Right lobe of liver (tissue), 6 donors: Measurements from ENCODE around the gene LARP4B. TPM values are rescaled to one million over a fixed set of nuclear protein-coding genes. Genes with fewer than 3 reads are reported as not detected.

Source experiments
- ATAC-seq, 4 donors: fragments of 200-7000 bp; cut with Tn5 transposase; one replicate each; pipeline ENCODE4 v1.9.1; 2020; ENCODE audit warnings: mild to moderate bottlenecking in 4 of 4, moderate library complexity in 4 of 4
- DNase-seq, 3 donors: peaks; one replicate each; pipeline ENCODE4 v3.0.0-alpha.2; 2020
- H3K27ac ChIP-seq, 3 donors: fragments of 200-600 bp; one replicate each; pipeline ENCODE4 v1.8.0; 2022
- H3K27me3 ChIP-seq, 2 donors: fragments of 200-600 bp; one replicate each; pipeline ENCODE4 v1.8.0; 2022
- H3K36me3 ChIP-seq, 4 donors: fragments of 200-600 bp; sonication (generic) in 1 of 4; one replicate each; pipeline versions ENCODE4 v1.5.1 to v1.8.0; 2017 to 2022; ENCODE audit warnings: control low read depth in 1 of 4
- H3K4me1 ChIP-seq, 4 donors: fragments of 200-600 bp; sonication (generic) in 1 of 4; one replicate each; pipeline versions ENCODE4 v1.5.1 to v1.8.0; 2017 to 2022; ENCODE audit warnings: control low read depth in 1 of 4
- H3K4me3 ChIP-seq, 3 donors: fragments of 200-600 bp; one replicate each; pipeline ENCODE4 v1.8.0; 2022
- H3K9me3 ChIP-seq, 4 donors: fragments of 200-600 bp; sonication (generic) in 1 of 4; one replicate each; pipeline versions ENCODE4 v1.5.1 to v1.8.0; 2017 to 2022; ENCODE audit warnings: control low read depth in 1 of 4
- POLR2A ChIP-seq: fragments of 450-650 bp; IDR thresholded peaks from one replicate; pipeline ENCODE4 v1.6.1; 2017; ENCODE audit warnings: antibody characterized with exemption, mild to moderate bottlenecking
- WGBS: methylation state at CpG from one replicate; pipeline ENCODE4 v1.1.6; 2018; ENCODE audit warnings: low coverage, low lambda C conversion rate; ENCODE audit not compliant: insufficient coverage; ENCODE audit errors: missing lambda C conversion rate; 5-methylcytosine and 5-hydroxymethylcytosine counted together
- intact Hi-C, 2 donors: fragments of 100-400 bp; cut with DNase I; formaldehyde crosslinking; loops; one replicate each; pipeline versions ENCODE4 v1.11.2 to v1.14.1; 2022
- total RNA-seq, 6 experiments: library from RNA; depleted of rRNA in 2 of 6; stranded (reverse); fragments of >200 nt in 2 of 6; fragmentation: NEBNext Ultra II Directional in 3 of 6; extraction: Animal tissue kit (Norgen Biotek cat#: 25700) in 3 of 6; gene quantifications; one replicate each; pipeline versions ENCODE4 v1.1.0 to v1.2.4, GENCODE V29; 2016 to 2023
- TF ChIP-seq, protein P1 (sequence below), 4 donors: fragments of 200-600 bp in 3 of 4; fragments of 450-650 bp in 1 of 4; IDR thresholded peaks; one replicate each; pipeline versions ENCODE4 v1.5.1 to v1.8.0; 2016 to 2022; ENCODE audit warnings: antibody characterized with exemption in 4 of 4, mild to moderate bottlenecking in 2 of 4
- donor health status: DM: no; HTN: yes; CAD: no.
- donor health status: DM: no; HTN: no; CAD: no.
- donor health status: DM: no; HTN: no; CAD: no.
- donor health status: DM: no; HTN: yes; CAD: no.
- donor health status: DM: no; HTN: yes; CAD: no.

Gene LARP4B
- total RNA-seq, 6 experiments from 2014 or later: 22.4 to 35.9 (median 31.7) TPM

DNA sequence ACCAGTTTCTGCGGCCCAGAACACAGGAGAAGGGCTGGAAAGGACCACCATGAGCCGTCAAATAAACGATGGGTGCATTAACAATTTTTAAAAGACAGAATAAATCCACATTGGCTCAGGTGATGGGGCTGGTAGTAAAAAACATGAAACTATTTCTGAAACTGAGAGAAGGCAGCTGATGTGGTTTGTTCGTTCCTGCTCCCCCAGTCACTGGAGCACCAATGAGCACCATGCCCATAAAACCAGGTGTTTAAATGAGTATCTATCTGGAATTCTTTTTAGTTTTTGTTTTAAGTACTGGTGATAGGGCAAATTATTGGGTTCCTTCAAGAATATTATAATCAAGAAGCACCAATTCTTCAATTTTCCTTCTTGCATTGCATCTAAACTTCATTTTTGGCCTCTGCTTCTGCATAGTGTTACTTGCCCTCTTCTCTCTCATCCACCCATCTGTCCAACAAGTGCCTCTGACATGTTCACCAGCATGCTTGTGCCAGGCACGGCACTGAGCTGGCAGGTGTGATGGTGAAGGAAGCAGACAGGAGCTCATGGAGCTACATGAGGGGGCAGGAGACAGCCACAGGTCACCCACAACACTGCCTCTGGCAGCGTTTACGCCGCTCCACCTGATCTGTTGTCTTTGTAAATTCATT lies 65.5 kb downstream of the LARP4B start:
- H3K36me3 ChIP-seq: peaks cover 0 to 12% (median 2%) of the 10 kb centered on the region in 4 donors
- no peaks in the 10 kb centered on the region for H3K9me3 ChIP-seq
- peaks cover 0 to 24% (median 9%) of the 10 kb centered on the region in 4 donors for H3K4me1 ChIP-seq
- no peak overlapping the region for H3K27ac ChIP-seq
- WGBS: 94% methylated on average over 7 of the region's 8 CpGs
- no peak overlapping the region for H3K4me3 ChIP-seq
- intact Hi-C loops: no loop called here
- H3K27me3 ChIP-seq: no peaks in the 10 kb centered on the region
- no peak for TF ChIP-seq POLR2A
- TF ChIP-seq, protein P1, sequence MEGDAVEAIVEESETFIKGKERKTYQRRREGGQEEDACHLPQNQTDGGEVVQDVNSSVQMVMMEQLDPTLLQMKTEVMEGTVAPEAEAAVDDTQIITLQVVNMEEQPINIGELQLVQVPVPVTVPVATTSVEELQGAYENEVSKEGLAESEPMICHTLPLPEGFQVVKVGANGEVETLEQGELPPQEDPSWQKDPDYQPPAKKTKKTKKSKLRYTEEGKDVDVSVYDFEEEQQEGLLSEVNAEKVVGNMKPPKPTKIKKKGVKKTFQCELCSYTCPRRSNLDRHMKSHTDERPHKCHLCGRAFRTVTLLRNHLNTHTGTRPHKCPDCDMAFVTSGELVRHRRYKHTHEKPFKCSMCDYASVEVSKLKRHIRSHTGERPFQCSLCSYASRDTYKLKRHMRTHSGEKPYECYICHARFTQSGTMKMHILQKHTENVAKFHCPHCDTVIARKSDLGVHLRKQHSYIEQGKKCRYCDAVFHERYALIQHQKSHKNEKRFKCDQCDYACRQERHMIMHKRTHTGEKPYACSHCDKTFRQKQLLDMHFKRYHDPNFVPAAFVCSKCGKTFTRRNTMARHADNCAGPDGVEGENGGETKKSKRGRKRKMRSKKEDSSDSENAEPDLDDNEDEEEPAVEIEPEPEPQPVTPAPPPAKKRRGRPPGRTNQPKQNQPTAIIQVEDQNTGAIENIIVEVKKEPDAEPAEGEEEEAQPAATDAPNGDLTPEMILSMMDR (IDR thresholded peaks at IDR 0.05): no peak
- DNase-seq: no peak
- no peak for ATAC-seq

DNA sequence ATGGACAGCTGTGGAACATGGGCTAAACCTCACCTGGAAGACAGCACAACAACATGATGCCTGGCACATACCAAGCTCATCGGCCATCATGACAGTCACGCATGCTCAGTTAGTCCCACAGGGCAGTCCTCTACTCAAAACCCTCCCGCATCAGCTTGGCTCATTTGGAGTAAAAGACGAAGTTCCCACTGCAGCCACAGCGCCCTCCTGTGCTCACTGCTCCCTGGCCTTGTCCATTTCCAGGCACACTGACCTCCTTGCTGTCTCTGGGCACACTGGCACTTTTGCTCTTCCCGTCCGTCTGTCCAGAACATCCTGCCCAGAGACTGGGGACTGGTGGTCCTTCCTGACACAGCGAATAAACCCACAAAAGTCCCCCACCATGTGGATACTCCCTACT lies 66.2 kb downstream of the LARP4B start:
- ATAC-seq: no peak
- no peak for DNase-seq
- Histone ChIP-seq H3K27ac (no peak overlapping the region), H3K4me1 (peaks cover 0 to 16% (median 5%) of the 10 kb centered on the region in 4 donors), H3K27me3 (no peaks in the 10 kb centered on the region), H3K4me3 (no peak overlapping the region), H3K36me3 (peaks cover 0 to 13% (median 6%) of the 10 kb centered on the region in 4 donors), H3K9me3 (no peaks in the 10 kb centered on the region)
- 100% methylated on average over 3 of the region's 8 CpGs for WGBS
- intact Hi-C loops: no loop called here
- TF ChIP-seq, protein P1 (IDR thresholded peaks at IDR 0.05): no peak
- no peak for TF ChIP-seq POLR2A

DNA sequence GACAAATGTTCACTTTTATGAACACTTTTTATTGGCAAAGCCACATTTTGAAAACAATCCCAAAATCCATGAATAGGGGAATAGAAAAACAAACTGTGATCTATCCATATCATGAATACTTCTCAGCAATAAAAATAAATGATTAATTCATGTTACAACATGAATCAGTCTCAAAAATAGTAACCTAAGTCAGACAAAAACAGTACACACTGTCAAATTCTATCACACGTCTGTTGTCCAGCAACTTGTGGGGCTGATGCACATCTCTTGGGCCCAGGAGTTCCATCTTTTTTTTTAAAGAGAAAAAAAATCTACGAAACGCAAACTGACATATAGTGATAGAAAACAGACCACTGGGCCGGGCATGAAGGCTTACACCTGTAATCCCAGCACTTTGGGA lies 71.0 kb downstream of the LARP4B start:
- ATAC-seq (no peak), DNase-seq (no peak)
- no peak for TF ChIP-seq POLR2A
- TF ChIP-seq, protein P1 (IDR thresholded peaks at IDR 0.05): no peak
- intact Hi-C loops: no loop called here
- Histone ChIP-seq H3K4me3 (no peak overlapping the region), H3K9me3 (no peaks in the 10 kb centered on the region), H3K4me1 (no peaks in the 10 kb centered on the region), H3K36me3 (peaks cover 0 to 16% (median 8%) of the 10 kb centered on the region in 4 donors), H3K27ac (no peak overlapping the region), H3K27me3 (no peaks in the 10 kb centered on the region)
- WGBS: 97% methylated on average over 4 of the region's 4 CpGs

DNA sequence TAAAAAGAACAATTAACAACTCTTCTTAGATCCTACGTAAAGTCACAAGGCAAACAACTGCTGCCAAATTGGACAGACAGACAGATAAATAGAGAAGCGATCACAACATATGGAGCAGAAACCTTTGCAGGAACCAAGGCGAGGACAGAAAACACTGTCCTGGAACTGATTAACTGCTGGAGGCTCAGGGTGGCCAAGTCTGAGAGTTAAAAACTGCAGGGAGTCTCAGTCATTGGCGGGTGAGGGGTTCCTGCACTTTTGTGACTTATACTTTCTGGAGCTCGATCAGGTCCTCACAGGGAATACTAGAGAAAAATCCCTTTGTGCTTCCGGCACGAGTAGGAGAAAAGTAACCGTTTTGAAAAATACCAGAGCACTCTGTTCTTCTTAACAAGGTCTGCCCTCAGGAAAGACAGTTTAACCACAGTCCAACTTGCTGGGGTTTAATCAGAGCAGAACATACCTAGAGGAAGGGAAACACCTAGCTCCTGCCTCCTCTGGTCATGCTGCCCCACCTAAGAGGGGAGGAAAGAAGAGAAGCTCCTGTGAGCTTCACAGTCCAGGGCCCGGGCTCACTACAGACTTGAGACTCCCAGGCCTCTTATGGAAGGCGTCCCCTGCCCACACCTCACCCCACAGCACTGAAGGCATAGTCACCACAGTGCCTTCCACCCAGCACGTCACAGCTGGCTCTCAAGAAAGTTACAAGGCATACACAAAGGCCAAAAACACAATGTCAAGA lies 74.9 kb downstream of the LARP4B start:
- Histone ChIP-seq H3K9me3 (no peaks in the 10 kb centered on the region), H3K4me3 (no peak overlapping the region), H3K27ac (no peak overlapping the region), H3K36me3 (peaks cover 0 to 16% (median 3%) of the 10 kb centered on the region in 4 donors), H3K4me1 (peaks cover 0 to 11% (median 0%) of the 10 kb centered on the region in 4 donors), H3K27me3 (no peaks in the 10 kb centered on the region)
- TF ChIP-seq, protein P1 (IDR thresholded peaks at IDR 0.05): no peak
- intact Hi-C loops: no loop called here
- DNase-seq: no peak
- WGBS: 77% methylated on average over 7 of the region's 11 CpGs
- no peak for ATAC-seq
